Spleen (tissue), 7 donors: ENCODE results near the gene CCR9.

Source experiments
- CTCF ChIP-seq, 11 experiments: fragments of 200-600 bp in 7 of 11; fragments of 450-650 bp in 4 of 11; sonication (generic) in 4 of 11; IDR thresholded peaks in 8 of 11; conservative IDR thresholded peaks in 3 of 11; 1 replicate in 7 of 11; 2 replicates in 4 of 11; pipeline versions ENCODE4 v1.4.0 to v1.8.0; 2016 to 2021; ENCODE audit warnings: antibody characterized with exemption in 11 of 11, inconsistent platforms in 4 of 11, mild to moderate bottlenecking in 1 of 11
- POLR2A ChIP-seq, 3 donors: fragments of 450-650 bp; IDR thresholded peaks; one replicate each; pipeline ENCODE4 v1.5.1; 2017; ENCODE audit warnings: antibody characterized with exemption in 3 of 3, mild to moderate bottlenecking in 1 of 3
- POLR2AphosphoS5 ChIP-seq, 3 donors: sonication (generic); formaldehyde crosslinking; IDR thresholded peaks; one replicate each; pipeline ENCODE4 v1.5.1; 2017; ENCODE audit warnings: antibody characterized with exemption in 3 of 3
- donor health status: DM: no; HTN: no; CAD: no; lungs with moderate emphysema.
- donor health status: DM: no; HTN: no; CAD: no.
- donor health status: DM: no; HTN: no; CAD: no.

DNA sequence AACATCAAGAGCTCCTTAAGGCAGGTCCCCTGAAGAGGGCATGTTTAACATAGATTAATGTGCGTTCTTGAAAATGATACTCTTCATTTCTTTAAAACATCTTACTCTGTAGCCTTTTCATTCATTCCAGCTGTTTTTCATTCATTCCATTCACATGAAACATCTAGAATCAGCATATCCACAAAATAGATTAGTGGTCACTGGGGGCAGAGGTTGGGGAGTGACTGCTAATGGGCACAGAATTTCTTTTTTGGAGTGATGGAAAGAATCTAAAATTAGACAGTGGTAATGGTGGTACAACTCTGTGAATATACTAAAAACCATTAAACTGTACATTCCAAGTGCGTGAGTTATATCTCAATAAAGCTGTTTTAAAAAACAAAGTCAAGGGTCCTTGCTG, 41.5 kb downstream of the CCR9 start:
- TF ChIP-seq POLR2A (IDR thresholded peaks at IDR 0.05) (no peak), CTCF (IDR thresholded peaks at IDR 0.05 in 8 of 11, conservative IDR thresholded peaks at IDR 0.05 in 3 of 11) (no peak), POLR2AphosphoS5 (IDR thresholded peaks at IDR 0.05) (no peak)
